Vagina (tissue), 2 donors: ENCODE data around the gene GPRIN1. TPM values are rescaled to one million over a fixed set of nuclear protein-coding genes. Genes with fewer than 3 reads are reported as not detected.

Experiments
- DNase-seq, 2 donors: peaks; one replicate each; pipeline ENCODE4 v3.0.0-alpha.2; 2017; ENCODE audit errors: extremely low spot score in 2 of 2
- H3K27ac ChIP-seq: fragments of 200-600 bp; sonication (generic); one replicate; pipeline ENCODE4 v1.5.1; 2019
- H3K27me3 ChIP-seq: fragments of 200-600 bp; sonication (generic); one replicate; pipeline ENCODE4 v1.5.1; 2019
- H3K36me3 ChIP-seq, 2 donors: fragments of 200-600 bp; sonication (generic); one replicate each; pipeline ENCODE4 v1.5.1; 2017 to 2019
- H3K4me1 ChIP-seq: fragments of 200-600 bp; sonication (generic); one replicate; pipeline ENCODE4 v1.5.1; 2019
- H3K4me3 ChIP-seq, 2 donors: fragments of 200-600 bp; sonication (generic); 1 replicate in 1 of 2; 2 replicates in 1 of 2; pipeline ENCODE4 v1.5.1; 2016 to 2019
- H3K9me3 ChIP-seq: fragments of 200-600 bp; sonication (generic); one replicate; pipeline ENCODE4 v1.5.1; 2019
- POLR2A ChIP-seq, 2 donors: fragments of 450-650 bp; IDR thresholded peaks; one replicate each; pipeline ENCODE4 v1.6.1; 2017; ENCODE audit warnings: antibody characterized with exemption in 2 of 2, mild to moderate bottlenecking in 2 of 2, moderate library complexity in 2 of 2
- POLR2AphosphoS5 ChIP-seq, 2 donors: sonication (generic); formaldehyde crosslinking; IDR thresholded peaks; one replicate each; pipeline ENCODE4 v1.9.0; 2017; ENCODE audit warnings: antibody characterized with exemption in 2 of 2, mild to moderate bottlenecking in 2 of 2, low read depth in 1 of 2; ENCODE audit not compliant: insufficient read depth in 1 of 2
- intact Hi-C: fragments of 100-400 bp; cut with DNase I; formaldehyde crosslinking; loops from one replicate; pipeline ENCODE4 v1.15.1; 2023
- total RNA-seq: library from RNA; depleted of rRNA; stranded (reverse); fragments of >200 nt; gene quantifications from one replicate; pipeline ENCODE4 v1.2.3, GENCODE V29; 2016
- TF ChIP-seq, protein P1 (sequence below), 3 experiments: fragments of 450-650 bp in 2 of 3; fragments of 200-600 bp in 1 of 3; sonication (generic) in 1 of 3; IDR thresholded peaks; one replicate each; pipeline ENCODE4 v1.5.1; 2017 to 2019; ENCODE audit warnings: antibody characterized with exemption in 3 of 3, mild to moderate bottlenecking in 2 of 3, moderate library complexity in 2 of 3

The GPRIN1 gene
- total RNA-seq, 1 donor from 2014 or later, result 0.49 TPM

DNA sequence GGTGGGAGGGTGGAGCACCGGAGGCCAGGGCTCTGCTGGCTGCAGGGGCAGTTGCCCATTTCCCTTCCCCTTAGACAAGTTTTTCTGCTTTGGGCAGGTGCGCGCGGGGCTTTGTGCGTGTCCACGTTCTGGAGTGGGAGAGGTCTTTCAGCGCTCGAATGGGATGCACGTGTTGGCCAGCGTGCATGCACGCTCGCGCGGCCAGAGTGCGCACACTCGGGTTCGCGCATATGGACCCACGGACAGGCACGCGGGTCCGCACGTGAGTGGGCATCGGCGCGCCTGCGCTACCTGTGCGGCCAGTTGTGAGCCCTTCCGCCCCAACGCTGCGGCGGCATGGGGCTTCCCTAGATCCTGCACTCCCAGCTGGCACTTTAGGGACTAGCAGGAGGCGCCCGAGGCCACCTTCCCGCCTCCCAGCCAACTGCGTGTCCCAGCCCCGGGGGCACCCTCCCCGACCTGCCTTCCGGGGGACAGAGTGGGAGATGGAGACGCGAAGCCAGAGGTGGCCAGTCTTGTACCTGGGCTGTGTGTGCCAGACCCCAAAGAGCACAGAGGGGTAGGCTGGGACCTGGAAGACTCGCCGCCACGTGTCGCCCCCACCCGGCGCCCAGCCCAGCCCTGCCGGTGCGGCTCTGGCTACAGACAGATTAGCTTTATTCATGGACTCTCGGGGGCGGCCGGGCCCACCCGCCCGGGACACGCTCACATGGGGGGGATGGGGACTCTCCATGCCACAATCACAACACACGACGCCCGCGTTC is 9.8 kb upstream of the GPRIN1 start:
- no peaks in the 10 kb centered on the region for H3K9me3 ChIP-seq
- peaks cover 19% of the 10 kb centered on the region for H3K27me3 ChIP-seq
- no peak for DNase-seq
- H3K4me1 ChIP-seq, result peaks cover 18% of the 10 kb centered on the region
- TF ChIP-seq, protein P1, sequence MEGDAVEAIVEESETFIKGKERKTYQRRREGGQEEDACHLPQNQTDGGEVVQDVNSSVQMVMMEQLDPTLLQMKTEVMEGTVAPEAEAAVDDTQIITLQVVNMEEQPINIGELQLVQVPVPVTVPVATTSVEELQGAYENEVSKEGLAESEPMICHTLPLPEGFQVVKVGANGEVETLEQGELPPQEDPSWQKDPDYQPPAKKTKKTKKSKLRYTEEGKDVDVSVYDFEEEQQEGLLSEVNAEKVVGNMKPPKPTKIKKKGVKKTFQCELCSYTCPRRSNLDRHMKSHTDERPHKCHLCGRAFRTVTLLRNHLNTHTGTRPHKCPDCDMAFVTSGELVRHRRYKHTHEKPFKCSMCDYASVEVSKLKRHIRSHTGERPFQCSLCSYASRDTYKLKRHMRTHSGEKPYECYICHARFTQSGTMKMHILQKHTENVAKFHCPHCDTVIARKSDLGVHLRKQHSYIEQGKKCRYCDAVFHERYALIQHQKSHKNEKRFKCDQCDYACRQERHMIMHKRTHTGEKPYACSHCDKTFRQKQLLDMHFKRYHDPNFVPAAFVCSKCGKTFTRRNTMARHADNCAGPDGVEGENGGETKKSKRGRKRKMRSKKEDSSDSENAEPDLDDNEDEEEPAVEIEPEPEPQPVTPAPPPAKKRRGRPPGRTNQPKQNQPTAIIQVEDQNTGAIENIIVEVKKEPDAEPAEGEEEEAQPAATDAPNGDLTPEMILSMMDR (IDR thresholded peaks at IDR 0.05), result no peak
- TF ChIP-seq POLR2A (IDR thresholded peaks at IDR 0.05) (no peak), POLR2AphosphoS5 (IDR thresholded peaks at IDR 0.05; ENCODE audit: insufficient read depth in 1 of 2, low read depth in 1 of 2) (no peak)
- H3K36me3 ChIP-seq, result no peaks in the 10 kb centered on the region
- intact Hi-C loops, result no loop called here
- no peak overlapping the region for H3K4me3 ChIP-seq
- H3K27ac ChIP-seq, result no peak overlapping the region

DNA sequence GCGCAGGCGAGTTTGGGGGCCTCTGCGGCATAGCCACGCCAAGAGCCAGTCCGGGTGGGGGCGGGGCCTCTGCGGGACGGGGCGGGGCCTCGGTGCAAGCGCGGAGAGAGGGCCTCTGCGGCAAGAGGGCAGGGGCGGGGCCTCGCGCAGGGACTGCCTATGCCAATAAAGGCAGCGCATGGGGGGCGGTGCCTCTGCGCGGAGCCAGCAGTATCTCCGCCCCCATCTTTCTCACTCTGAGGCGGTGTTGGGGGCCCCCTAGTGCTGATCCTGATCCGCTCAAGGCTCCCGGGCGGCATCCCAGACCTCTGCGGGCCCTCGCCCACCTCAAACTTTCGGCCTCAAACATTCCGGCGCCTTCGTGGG is 9.2 kb upstream of the GPRIN1 start:
- Histone ChIP-seq H3K4me3 (no peak overlapping the region), H3K36me3 (no peaks in the 10 kb centered on the region), H3K27ac (no peak overlapping the region), H3K27me3 (peaks cover 19% of the 10 kb centered on the region), H3K9me3 (no peaks in the 10 kb centered on the region), H3K4me1 (peaks cover 18% of the 10 kb centered on the region)
- no peak for DNase-seq
- TF ChIP-seq POLR2A (IDR thresholded peaks at IDR 0.05) (no peak), POLR2AphosphoS5 (IDR thresholded peaks at IDR 0.05; ENCODE audit: insufficient read depth in 1 of 2, low read depth in 1 of 2) (no peak)
- TF ChIP-seq, protein P1 (IDR thresholded peaks at IDR 0.05), result no peak
- intact Hi-C loops, result no loop called here

DNA sequence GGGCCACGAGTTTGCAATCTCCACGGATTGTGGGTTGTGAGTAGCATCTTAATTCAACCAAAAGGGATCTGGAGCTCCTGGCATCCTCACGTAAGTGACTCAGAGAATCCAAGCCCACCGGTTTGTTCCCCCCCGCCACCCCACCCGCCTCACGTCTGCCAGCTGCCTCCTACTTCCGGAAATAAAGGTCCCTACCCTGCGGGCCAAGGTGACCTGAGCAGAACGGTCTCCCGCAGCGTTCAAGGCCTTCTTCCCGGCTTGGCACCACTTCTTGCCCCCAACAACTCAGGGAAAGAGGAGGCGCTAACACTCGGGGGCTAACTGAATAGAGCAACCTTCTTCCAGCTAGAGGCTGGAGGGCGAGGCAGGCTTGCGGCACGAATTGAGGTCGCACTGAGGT is 8.8 kb upstream of the GPRIN1 start:
- Histone ChIP-seq H3K27me3 (peaks cover 19% of the 10 kb centered on the region), H3K36me3 (no peaks in the 10 kb centered on the region), H3K4me3 (no peak overlapping the region)

DNA sequence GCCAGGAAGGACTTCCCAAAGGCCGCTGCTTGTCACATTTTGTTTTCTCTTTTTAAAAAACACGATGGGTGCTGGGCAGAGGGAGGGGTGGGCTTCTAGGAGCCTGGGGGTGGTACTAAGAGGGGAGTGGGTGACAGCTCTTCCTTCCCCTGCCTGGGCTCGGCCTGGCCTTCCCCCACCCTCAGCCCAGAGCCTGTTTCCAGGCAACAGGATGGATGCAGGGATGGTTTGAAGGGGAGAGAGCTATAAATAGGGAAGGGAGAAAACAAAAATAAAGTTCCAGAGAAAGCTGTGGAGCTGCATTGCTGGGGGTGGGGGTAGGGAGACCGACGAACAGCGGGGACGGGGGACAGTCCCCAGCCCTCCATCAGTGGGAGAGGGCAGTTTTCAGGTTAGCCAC is 6.6 kb upstream of the GPRIN1 start:
- no peak for DNase-seq
- Histone ChIP-seq H3K4me1 (peaks cover 18% of the 10 kb centered on the region), H3K4me3 (no peak overlapping the region), H3K27ac (no peak overlapping the region), H3K36me3 (no peaks in the 10 kb centered on the region), H3K9me3 (no peaks in the 10 kb centered on the region), H3K27me3 (peaks cover 19% of the 10 kb centered on the region)
- TF ChIP-seq, protein P1 (IDR thresholded peaks at IDR 0.05), result no peak
- intact Hi-C loops, result no loop called here

More for the DNA sequence above, 8.8 kb upstream of the GPRIN1 start:
- intact Hi-C loops, result no loop called here
- Histone ChIP-seq H3K4me1 (peaks cover 18% of the 10 kb centered on the region), H3K9me3 (no peaks in the 10 kb centered on the region), H3K27ac (no peak overlapping the region)
- DNase-seq, result no peak
- TF ChIP-seq POLR2AphosphoS5 (IDR thresholded peaks at IDR 0.05; ENCODE audit: insufficient read depth in 1 of 2, low read depth in 1 of 2) (no peak), POLR2A (IDR thresholded peaks at IDR 0.05) (no peak)
- TF ChIP-seq, protein P1 (IDR thresholded peaks at IDR 0.05), result no peak

DNA sequence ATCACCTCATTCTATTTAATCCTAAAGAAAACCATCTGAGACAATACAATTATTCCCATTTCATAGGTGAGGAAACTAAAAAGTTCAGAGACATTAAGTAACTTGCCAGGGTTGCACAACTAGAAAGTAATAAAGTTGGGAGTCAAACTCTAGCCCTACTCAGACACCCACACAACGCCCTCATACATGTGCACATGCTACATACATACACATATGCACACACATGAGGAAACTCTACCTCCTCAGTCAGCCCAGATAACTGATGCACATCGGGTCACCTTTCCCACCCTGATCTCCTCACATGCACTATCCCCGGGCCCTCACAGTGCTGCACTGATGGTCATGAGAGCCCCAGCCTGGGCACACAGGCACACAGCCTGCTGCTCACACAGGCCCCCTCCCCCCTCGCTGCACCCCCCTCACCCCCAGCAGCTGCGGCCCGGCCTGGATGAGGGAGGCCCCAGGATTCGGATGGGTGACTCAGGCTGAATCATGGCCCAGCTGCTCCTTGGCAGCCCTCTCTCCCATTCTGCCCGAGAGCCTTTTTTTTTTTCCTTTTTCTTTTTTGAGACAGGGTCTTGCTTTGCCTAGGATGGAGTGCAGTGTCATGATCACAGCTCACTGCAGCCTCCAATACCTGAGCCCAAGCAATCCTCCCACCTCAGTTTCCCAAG is 5.0 kb upstream of the GPRIN1 start:
- no peak for DNase-seq
- Histone ChIP-seq H3K4me1 (peaks cover 19% of the 10 kb centered on the region), H3K27me3 (peaks cover 16% of the 10 kb centered on the region), H3K4me3 (no peak overlapping the region), H3K9me3 (no peaks in the 10 kb centered on the region), H3K36me3 (no peaks in the 10 kb centered on the region), H3K27ac (no peak overlapping the region)
- intact Hi-C loops, result no loop called here
- TF ChIP-seq POLR2A (IDR thresholded peaks at IDR 0.05) (no peak), POLR2AphosphoS5 (IDR thresholded peaks at IDR 0.05; ENCODE audit: insufficient read depth in 1 of 2, low read depth in 1 of 2) (no peak)
- TF ChIP-seq, protein P1 (IDR thresholded peaks at IDR 0.05), result no peak
